ENCODE data around the gene PDSS2.
A peak's percentile ranks its signal among the peaks of the same experiment; 100 is the strongest.
"Not testable (repeated sequence)": the region's sequence is repeated elsewhere in the genome, so short reads cannot be mapped to it uniquely, and the experiment has no call there.

The PDSS2 gene

GRCh38 chr6:107184435-107184834 is 274.9 kb downstream of the PDSS2 start:
- Histone ChIP-seq H3K4me2 (ENCODE audit: low read length) (no peak overlapping the region), H3K27ac (ENCODE audit: low read length) (no peak overlapping the region), H4K20me1 (ENCODE audit: insufficient read depth, low read length) (no peaks in the 10 kb centered on the region), H3K36me3 (replicated peaks; ENCODE audit: low read depth, low read length) (no peaks in the 10 kb centered on the region), H3K79me2 (ENCODE audit: low read length) (no peaks in the 10 kb centered on the region), H3K27me3 (ENCODE audit: low read depth, low read length) (no peaks in the 10 kb centered on the region), H3K9ac (ENCODE audit: low read length) (no peak overlapping the region), H3K4me1 (ENCODE audit: low read length) (no peaks in the 10 kb centered on the region), H3K9me3 (ENCODE audit: insufficient read depth, low read length) (no peaks in the 10 kb centered on the region), H3K4me3 (ENCODE audit: low read length) (no peak overlapping the region), H2AFZ (ENCODE audit: low read depth, low read length) (no peak overlapping the region)
- TF ChIP-seq EZH2phosphoT487 (IDR thresholded peaks at IDR 0.05; ENCODE audit: low read depth) = no peak

DNA sequence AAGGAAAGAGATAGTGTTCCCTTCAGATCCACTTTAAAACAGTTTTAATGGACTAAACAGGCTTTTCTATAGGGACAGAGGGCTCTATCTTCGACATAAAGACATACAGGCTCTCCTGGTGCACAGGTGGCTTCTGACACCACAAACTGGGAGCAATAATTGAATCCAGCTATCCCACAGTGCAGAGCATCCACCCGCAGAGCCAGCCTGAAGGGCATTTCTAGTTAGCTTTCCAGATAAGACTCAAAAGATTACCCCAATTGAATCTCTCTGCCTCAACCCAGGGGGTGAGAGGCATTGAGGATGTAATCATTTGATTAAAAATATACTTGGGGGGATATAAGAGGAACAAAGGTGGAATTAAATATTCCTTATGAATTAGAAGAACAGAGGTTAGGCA is 279.3 kb downstream of the PDSS2 start:
- Histone ChIP-seq H4K20me1 (ENCODE audit: insufficient read depth, low read length) (no peaks in the 10 kb centered on the region), H3K36me3 (replicated peaks; ENCODE audit: low read depth, low read length) (no peaks in the 10 kb centered on the region), H3K27ac (ENCODE audit: low read length) (no peak overlapping the region), H2AFZ (ENCODE audit: low read depth, low read length) (no peak overlapping the region), H3K27me3 (ENCODE audit: low read depth, low read length) (no peaks in the 10 kb centered on the region), H3K4me2 (ENCODE audit: low read length) (no peak overlapping the region), H3K79me2 (ENCODE audit: low read length) (no peaks in the 10 kb centered on the region), H3K4me1 (ENCODE audit: low read length) (no peaks in the 10 kb centered on the region), H3K4me3 (ENCODE audit: low read length) (no peak overlapping the region), H3K9ac (ENCODE audit: low read length) (no peak overlapping the region), H3K9me3 (ENCODE audit: insufficient read depth, low read length) (no peaks in the 10 kb centered on the region)
- no peak for TF ChIP-seq EZH2phosphoT487 (IDR thresholded peaks at IDR 0.05; ENCODE audit: low read depth)
- TF ChIP-seq, protein P1, sequence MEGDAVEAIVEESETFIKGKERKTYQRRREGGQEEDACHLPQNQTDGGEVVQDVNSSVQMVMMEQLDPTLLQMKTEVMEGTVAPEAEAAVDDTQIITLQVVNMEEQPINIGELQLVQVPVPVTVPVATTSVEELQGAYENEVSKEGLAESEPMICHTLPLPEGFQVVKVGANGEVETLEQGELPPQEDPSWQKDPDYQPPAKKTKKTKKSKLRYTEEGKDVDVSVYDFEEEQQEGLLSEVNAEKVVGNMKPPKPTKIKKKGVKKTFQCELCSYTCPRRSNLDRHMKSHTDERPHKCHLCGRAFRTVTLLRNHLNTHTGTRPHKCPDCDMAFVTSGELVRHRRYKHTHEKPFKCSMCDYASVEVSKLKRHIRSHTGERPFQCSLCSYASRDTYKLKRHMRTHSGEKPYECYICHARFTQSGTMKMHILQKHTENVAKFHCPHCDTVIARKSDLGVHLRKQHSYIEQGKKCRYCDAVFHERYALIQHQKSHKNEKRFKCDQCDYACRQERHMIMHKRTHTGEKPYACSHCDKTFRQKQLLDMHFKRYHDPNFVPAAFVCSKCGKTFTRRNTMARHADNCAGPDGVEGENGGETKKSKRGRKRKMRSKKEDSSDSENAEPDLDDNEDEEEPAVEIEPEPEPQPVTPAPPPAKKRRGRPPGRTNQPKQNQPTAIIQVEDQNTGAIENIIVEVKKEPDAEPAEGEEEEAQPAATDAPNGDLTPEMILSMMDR (IDR thresholded peaks at IDR 0.05; ENCODE audit: low read depth, low read length) = no peak

DNA sequence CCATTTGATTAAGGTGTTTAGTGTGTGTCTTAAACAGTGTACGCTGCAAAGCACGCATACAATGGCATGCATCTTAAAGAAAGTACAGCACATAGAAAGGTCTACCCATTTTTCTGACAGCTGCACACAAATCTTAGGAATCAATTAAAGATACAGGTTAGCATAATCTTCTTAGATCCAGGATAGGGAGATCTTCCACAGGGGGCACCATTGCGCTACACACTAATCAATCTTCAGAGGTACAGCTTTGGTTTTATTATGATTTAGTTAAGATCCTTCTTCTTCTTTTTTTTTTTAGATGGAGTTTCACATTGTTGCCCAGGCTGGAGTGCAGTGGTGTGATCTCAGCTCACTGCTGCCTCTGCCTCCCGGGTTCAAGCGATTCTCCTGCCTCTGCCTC is 280.4 kb downstream of the PDSS2 start:
- H2AFZ ChIP-seq (ENCODE audit: low read depth, low read length) = no peak overlapping the region
- H3K9ac ChIP-seq (ENCODE audit: low read length) = no peak overlapping the region
- H3K27ac ChIP-seq (ENCODE audit: low read length) = no peak overlapping the region
- no peak overlapping the region for H3K4me2 ChIP-seq (ENCODE audit: low read length)
- H4K20me1 ChIP-seq (ENCODE audit: insufficient read depth, low read length) = no peaks in the 10 kb centered on the region
- H3K4me1 ChIP-seq (ENCODE audit: low read length) = no peaks in the 10 kb centered on the region
- no peak overlapping the region for H3K4me3 ChIP-seq (ENCODE audit: low read length)
- no peaks in the 10 kb centered on the region for H3K36me3 ChIP-seq (replicated peaks; ENCODE audit: low read depth, low read length)
- H3K27me3 ChIP-seq (ENCODE audit: low read depth, low read length) = no peaks in the 10 kb centered on the region
- H3K79me2 ChIP-seq (ENCODE audit: low read length) = no peaks in the 10 kb centered on the region
- no peaks in the 10 kb centered on the region for H3K9me3 ChIP-seq (ENCODE audit: insufficient read depth, low read length)
- no peak for TF ChIP-seq EZH2phosphoT487 (IDR thresholded peaks at IDR 0.05; ENCODE audit: low read depth)
- TF ChIP-seq, protein P1 (IDR thresholded peaks at IDR 0.05; ENCODE audit: low read depth, low read length) = peak; percentile 34

GRCh38 chr6:107173779-107174178 is 285.6 kb downstream of the PDSS2 start:
- Histone ChIP-seq H3K9ac (ENCODE audit: low read length) (no peak overlapping the region), H4K20me1 (ENCODE audit: insufficient read depth, low read length) (no peaks in the 10 kb centered on the region), H3K27ac (ENCODE audit: low read length) (no peak overlapping the region), H3K27me3 (ENCODE audit: low read depth, low read length) (no peaks in the 10 kb centered on the region), H3K36me3 (replicated peaks; ENCODE audit: low read depth, low read length) (no peaks in the 10 kb centered on the region), H3K9me3 (ENCODE audit: insufficient read depth, low read length) (no peaks in the 10 kb centered on the region), H2AFZ (ENCODE audit: low read depth, low read length) (no peak overlapping the region), H3K4me3 (ENCODE audit: low read length) (no peak overlapping the region), H3K79me2 (ENCODE audit: low read length) (no peaks in the 10 kb centered on the region), H3K4me1 (ENCODE audit: low read length) (no peaks in the 10 kb centered on the region), H3K4me2 (ENCODE audit: low read length) (no peak overlapping the region)
- TF ChIP-seq, protein P1 (IDR thresholded peaks at IDR 0.05; ENCODE audit: low read depth, low read length) = no peak
- TF ChIP-seq EZH2phosphoT487 (IDR thresholded peaks at IDR 0.05; ENCODE audit: low read depth) = no peak

DNA sequence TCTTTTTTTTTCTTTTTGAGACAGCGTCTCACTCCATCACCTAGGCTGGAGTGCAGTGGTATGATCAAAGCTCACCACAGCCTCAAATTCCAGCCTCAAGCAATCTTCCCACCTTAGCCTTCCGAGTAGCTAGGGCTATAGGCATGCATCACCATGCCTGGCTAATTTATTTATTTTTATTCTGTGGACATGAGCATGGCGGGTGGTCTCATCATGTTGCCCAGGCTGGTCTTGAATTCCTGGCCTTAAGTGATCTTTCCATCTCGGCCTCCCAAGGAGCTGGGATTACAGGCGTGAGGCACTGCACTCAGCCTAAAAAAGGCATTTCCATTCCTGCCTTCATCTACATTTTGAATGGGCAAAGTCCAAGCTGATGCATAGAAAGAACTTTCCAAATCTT is 287.9 kb downstream of the PDSS2 start:
- Histone ChIP-seq H3K4me3 (ENCODE audit: low read length) (no peak overlapping the region), H3K79me2 (ENCODE audit: low read length) (no peaks in the 10 kb centered on the region), H3K9me3 (ENCODE audit: insufficient read depth, low read length) (no peaks in the 10 kb centered on the region), H4K20me1 (ENCODE audit: insufficient read depth, low read length) (no peaks in the 10 kb centered on the region), H2AFZ (ENCODE audit: low read depth, low read length) (no peak overlapping the region), H3K9ac (ENCODE audit: low read length) (no peak overlapping the region), H3K4me1 (ENCODE audit: low read length) (no peaks in the 10 kb centered on the region), H3K27me3 (ENCODE audit: low read depth, low read length) (no peaks in the 10 kb centered on the region), H3K27ac (ENCODE audit: low read length) (no peak overlapping the region), H3K36me3 (replicated peaks; ENCODE audit: low read depth, low read length) (no peaks in the 10 kb centered on the region), H3K4me2 (ENCODE audit: low read length) (no peak overlapping the region)
- TF ChIP-seq, protein P1 (IDR thresholded peaks at IDR 0.05; ENCODE audit: low read depth, low read length) = no peak
- no peak for TF ChIP-seq EZH2phosphoT487 (IDR thresholded peaks at IDR 0.05; ENCODE audit: low read depth)

DNA sequence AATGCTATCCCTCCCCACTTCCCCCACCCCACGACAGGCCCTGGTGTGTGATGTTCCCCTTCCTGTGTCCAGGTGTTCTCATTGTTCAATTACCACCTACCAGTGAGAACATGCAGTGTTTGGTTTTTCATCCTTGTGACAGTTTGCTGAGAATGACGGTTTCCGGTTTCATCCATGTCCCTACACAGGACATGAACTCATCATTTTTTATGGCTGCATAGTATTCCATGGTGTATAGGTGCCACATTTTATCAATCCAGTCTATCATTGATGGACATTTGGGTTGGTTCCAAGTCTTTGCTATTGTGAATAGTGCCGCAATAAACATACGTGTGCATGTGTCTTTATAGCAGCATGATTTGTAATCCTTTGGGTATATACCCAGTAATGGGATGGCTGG is 295.1 kb downstream of the PDSS2 start:
- not testable (repeated sequence) for H3K9me3 ChIP-seq (ENCODE audit: insufficient read depth, low read length); H2AFZ ChIP-seq (ENCODE audit: low read depth, low read length); H3K9ac ChIP-seq (ENCODE audit: low read length); H4K20me1 ChIP-seq (ENCODE audit: insufficient read depth, low read length); H3K4me3 ChIP-seq (ENCODE audit: low read length); H3K4me2 ChIP-seq (ENCODE audit: low read length); H3K27me3 ChIP-seq (ENCODE audit: low read depth, low read length); H3K36me3 ChIP-seq (replicated peaks; ENCODE audit: low read depth, low read length); H3K27ac ChIP-seq (ENCODE audit: low read length); H3K79me2 ChIP-seq (ENCODE audit: low read length); H3K4me1 ChIP-seq (ENCODE audit: low read length)
